ENCODE results near the gene DHRS7B. TPM values are rescaled to one million over a fixed set of nuclear protein-coding genes. Genes with fewer than 3 reads are reported as not detected.
A peak's percentile ranks its signal among the peaks of the same experiment; 100 is the strongest.

Gene DHRS7B
- total RNA-seq, 4 donors from 2014 or later = 24.3 to 35.1 (median 33.7) TPM

DNA sequence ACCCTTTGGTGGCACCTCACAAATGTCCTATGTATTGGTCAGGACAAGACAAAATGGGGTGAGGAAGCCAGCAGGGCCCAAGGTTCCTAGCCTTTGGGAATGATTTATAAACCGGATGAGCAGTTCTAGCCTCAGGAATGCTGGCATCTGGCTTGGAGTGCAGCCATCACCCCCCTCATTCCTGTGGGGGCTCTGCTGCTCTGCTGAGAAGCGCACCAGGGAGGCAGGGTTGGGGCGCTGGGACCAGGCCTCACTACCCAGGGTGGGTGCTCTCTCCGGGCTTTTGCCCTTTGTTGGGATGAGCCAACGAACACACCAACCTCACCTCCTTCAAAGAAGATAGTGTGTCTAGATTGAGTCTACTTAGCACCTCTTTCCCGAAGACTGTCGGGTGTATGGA lies 47.9 kb downstream of the DHRS7B start:
- H3K4me1 ChIP-seq = peaks cover 0 to 30% (median 3%) of the 10 kb centered on the region in 4 donors
- TF ChIP-seq POLR2A (IDR thresholded peaks at IDR 0.05) (no peak), EP300 (IDR thresholded peaks at IDR 0.05) (no peak)
- TF ChIP-seq, protein P1, sequence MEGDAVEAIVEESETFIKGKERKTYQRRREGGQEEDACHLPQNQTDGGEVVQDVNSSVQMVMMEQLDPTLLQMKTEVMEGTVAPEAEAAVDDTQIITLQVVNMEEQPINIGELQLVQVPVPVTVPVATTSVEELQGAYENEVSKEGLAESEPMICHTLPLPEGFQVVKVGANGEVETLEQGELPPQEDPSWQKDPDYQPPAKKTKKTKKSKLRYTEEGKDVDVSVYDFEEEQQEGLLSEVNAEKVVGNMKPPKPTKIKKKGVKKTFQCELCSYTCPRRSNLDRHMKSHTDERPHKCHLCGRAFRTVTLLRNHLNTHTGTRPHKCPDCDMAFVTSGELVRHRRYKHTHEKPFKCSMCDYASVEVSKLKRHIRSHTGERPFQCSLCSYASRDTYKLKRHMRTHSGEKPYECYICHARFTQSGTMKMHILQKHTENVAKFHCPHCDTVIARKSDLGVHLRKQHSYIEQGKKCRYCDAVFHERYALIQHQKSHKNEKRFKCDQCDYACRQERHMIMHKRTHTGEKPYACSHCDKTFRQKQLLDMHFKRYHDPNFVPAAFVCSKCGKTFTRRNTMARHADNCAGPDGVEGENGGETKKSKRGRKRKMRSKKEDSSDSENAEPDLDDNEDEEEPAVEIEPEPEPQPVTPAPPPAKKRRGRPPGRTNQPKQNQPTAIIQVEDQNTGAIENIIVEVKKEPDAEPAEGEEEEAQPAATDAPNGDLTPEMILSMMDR (IDR thresholded peaks at IDR 0.05) = no peak
- no peak overlapping the region for H3K4me3 ChIP-seq
- DNase-seq (ENCODE audit: low spot score in 2 of 2) = no peak
- H3K27ac ChIP-seq = peak overlapping the region in 2 of 4 donors; percentile 23 to 57
- peaks cover 0 to 67% (median 0%) of the 10 kb centered on the region in 3 donors for H3K36me3 ChIP-seq
- no peaks in the 10 kb centered on the region for H3K9me3 ChIP-seq
- H3K27me3 ChIP-seq = no peaks in the 10 kb centered on the region
- WGBS, 2 donors = 82 to 89% methylated on average over 7 of the region's 7 CpGs

DNA sequence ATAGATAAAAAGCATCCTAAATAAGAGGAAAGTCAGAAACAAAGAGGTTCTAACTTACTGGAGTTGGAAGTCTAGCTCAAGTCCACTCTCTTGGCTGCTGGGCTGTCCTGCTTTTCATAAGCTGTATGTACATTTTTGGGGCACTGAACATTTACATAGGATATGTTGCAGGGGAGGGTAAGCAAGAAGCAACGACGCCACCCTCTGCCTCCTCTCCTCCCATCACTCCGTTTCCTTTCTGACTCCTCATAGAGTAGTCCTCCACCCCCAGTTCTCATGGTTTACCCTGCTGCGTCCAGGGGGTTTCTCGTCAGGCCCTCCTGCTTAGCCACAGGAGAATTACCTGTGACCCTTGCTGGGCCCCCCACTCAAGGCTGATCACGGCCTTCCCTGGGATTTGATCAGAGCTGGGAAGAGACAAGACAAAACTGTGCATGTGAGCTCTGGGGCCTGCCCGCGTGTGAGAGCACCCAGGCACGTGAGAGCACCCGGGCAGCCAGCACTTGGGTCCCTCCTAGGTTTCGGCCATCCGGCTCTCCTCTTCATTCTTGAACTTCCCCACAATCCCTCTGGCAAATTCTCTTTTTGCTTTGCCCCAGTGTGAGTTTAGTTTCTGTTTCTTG lies 50.1 kb downstream of the DHRS7B start:
- TF ChIP-seq EP300 (IDR thresholded peaks at IDR 0.05) (no peak), POLR2A (IDR thresholded peaks at IDR 0.05) (no peak)
- TF ChIP-seq, protein P1 (IDR thresholded peaks at IDR 0.05) = no peak
- H3K36me3 ChIP-seq = peaks cover 0 to 77% (median 0%) of the 10 kb centered on the region in 3 donors
- H3K27me3 ChIP-seq = no peaks in the 10 kb centered on the region
- no peaks in the 10 kb centered on the region for H3K9me3 ChIP-seq
- WGBS, 2 donors = 81 to 88% methylated on average over 12 of the region's 12 CpGs
- no peak overlapping the region for H3K27ac ChIP-seq
- H3K4me1 ChIP-seq = peaks cover 0 to 15% (median 0%) of the 10 kb centered on the region in 4 donors
- H3K4me3 ChIP-seq = no peak overlapping the region
- DNase-seq (ENCODE audit: low spot score in 2 of 2) = no peak

DNA sequence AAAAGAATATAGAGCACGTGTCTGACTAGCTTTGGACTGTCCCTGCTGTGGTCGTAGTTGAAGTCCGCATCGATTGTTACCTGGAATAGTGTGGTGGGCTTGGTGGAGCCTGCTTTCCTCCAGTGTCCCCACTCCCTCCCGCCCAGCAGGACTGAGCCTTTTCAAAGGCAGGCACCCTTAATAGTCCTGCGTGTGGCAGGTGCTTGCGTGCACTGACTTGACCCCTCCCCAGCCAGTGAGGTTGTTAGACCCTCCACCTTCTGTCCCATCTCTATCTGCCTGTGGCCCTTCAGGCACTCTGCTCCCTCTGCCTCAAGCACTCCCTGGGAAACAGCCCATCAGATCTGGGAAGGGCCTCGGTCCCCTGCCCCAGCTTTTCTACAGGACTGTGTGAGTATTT lies 50.6 kb downstream of the DHRS7B start:
- H3K4me1 ChIP-seq = peaks cover 0 to 15% (median 0%) of the 10 kb centered on the region in 4 donors
- H3K9me3 ChIP-seq = no peaks in the 10 kb centered on the region
- no peak overlapping the region for H3K27ac ChIP-seq
- H3K27me3 ChIP-seq = no peaks in the 10 kb centered on the region
- H3K4me3 ChIP-seq = no peak overlapping the region
- no peak for DNase-seq (ENCODE audit: low spot score in 2 of 2)
- no peak for TF ChIP-seq POLR2A (IDR thresholded peaks at IDR 0.05)
- no peak for TF ChIP-seq EP300 (IDR thresholded peaks at IDR 0.05)
- TF ChIP-seq, protein P1 (IDR thresholded peaks at IDR 0.05) = no peak
- H3K36me3 ChIP-seq = peaks cover 0 to 71% (median 0%) of the 10 kb centered on the region in 3 donors
- WGBS, 2 donors = 95 to 97% methylated on average over 8 of the region's 8 CpGs

DNA sequence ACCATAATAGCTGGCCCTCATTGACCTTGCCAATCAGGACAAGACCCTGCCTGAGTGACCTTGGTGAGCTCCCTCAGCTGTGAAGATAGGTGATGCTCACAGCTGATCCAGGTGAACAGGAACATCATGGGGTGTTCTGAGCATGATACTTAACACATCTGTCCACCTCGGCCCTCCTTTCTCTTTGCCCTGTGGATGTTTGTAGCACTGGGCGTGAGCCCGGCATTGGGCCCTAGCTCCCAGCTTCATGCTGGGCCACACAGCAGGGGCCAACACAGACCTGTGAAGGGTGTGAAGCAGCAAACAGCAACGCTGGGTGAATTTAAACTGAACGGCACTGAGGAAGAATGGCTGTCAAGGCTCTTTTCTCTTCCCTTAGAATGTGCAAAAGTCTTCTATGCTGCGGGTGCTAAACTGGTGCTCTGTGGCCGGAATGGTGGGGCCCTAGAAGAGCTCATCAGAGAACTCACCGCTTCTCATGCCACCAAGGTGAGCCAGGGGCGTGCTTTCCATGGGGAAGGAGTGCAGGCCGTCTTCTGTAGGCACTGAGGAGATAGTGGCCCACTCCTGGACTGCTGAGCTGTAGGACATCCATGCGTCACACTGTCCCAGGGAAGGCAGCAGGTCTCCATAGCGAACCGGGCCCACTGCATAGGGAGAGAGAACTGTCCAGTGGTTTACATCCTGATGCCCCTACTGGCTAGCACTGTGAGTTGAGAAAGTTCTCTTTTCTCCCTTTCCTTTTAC lies 51.3 kb downstream of the DHRS7B start:
- DNase-seq (ENCODE audit: low spot score in 2 of 2) = no peak

More for the DNA sequence above, 51.3 kb downstream of the DHRS7B start:
- no peaks in the 10 kb centered on the region for H3K9me3 ChIP-seq
- no peak overlapping the region for H3K27ac ChIP-seq
- TF ChIP-seq, protein P1 (IDR thresholded peaks at IDR 0.05) = no peak
- no peak for TF ChIP-seq EP300 (IDR thresholded peaks at IDR 0.05)
- no peak for TF ChIP-seq POLR2A (IDR thresholded peaks at IDR 0.05)
- H3K36me3 ChIP-seq = peaks cover 0 to 65% (median 0%) of the 10 kb centered on the region in 3 donors
- 93 to 95% methylated on average over 13 of the region's 13 CpGs for WGBS, 2 donors
- no peaks in the 10 kb centered on the region for H3K27me3 ChIP-seq
- H3K4me1 ChIP-seq = peaks cover 0 to 15% (median 0%) of the 10 kb centered on the region in 4 donors
- H3K4me3 ChIP-seq = no peak overlapping the region

Measured in tibial nerve (tissue), 4 donors.